HepG2 (cell line): ENCODE measurements around the gene TBCD. TPM values are rescaled to one million over a fixed set of nuclear protein-coding genes. Genes with fewer than 3 reads are reported as not detected.

ENCODE experiments used
- ATAC-seq: fragments of 200-7000 bp; cut with Tn5 transposase; 3 replicates; pipeline ENCODE4 v1.9.1; 2020; ENCODE audit warnings: mild to moderate bottlenecking, moderate library complexity
- BruUV-seq: library from RNA; stranded (reverse); fragments of 400-500 nt; replicated peaks from 2 replicates; lab custom pipeline; 2021; lab: Mats Ljungman, UMichigan
- CTCF ChIA-PET: fragments of 300-600 bp; formaldehyde crosslinking; extraction: SDS; loops from one replicate; lab custom pipeline; 2021; ENCODE audit warnings: low total read pairs, inconsistent platforms, low intra/inter-chr PET ratio; lab: Yijun Ruan, JAX
- POLR2A ChIA-PET: fragments of 350-600 bp; sonication (Branson Sonifier 250); formaldehyde crosslinking; loops from one replicate; lab custom pipeline; 2020; ENCODE audit warnings: antibody characterized with exemption, inconsistent platforms; lab: Yijun Ruan, JAX
- DNase-seq: peaks from one replicate; pipeline ENCODE4 v3.0.0-alpha.2; 2015; ENCODE audit warnings: low spot score
- FAIRE-seq: peaks from 3 replicates; lab custom pipeline; 2011; peaks lifted over from hg19 to GRCh38; lab: Jason Lieb, UNC
- H2AFZ ChIP-seq: one replicate; pipeline ENCODE4 v1.6.1; 2011; ENCODE audit warnings: low read length, inconsistent platforms
- H3K27ac ChIP-seq: fragments of 300-600 bp; 3 replicates; pipeline ENCODE4 v1.8.0; 2011; ENCODE audit warnings: mixed run types, mild to moderate bottlenecking, mixed read lengths, low read length, inconsistent platforms; ENCODE audit not compliant: insufficient read depth; ENCODE audit errors: extremely low read length
- H3K27me3 ChIP-seq, 2 experiments: fragments of 200-600 bp in 1 of 2; 2 replicates in 1 of 2; 3 replicates in 1 of 2; pipeline versions ENCODE4 v1.6.0 to v1.8.0; 2011; ENCODE audit warnings: low read length in 2 of 2, mild to moderate bottlenecking in 2 of 2, moderate library complexity in 2 of 2, inconsistent platforms in 1 of 2; ENCODE audit not compliant: insufficient read depth in 2 of 2, control insufficient read depth in 1 of 2
- H3K36me3 ChIP-seq, 2 experiments: fragments of 200-600 bp in 1 of 2; replicated peaks in 1 of 2; 2 replicates in 1 of 2; 3 replicates in 1 of 2; pipeline versions ENCODE4 v1.5.1 to v1.8.0; 2011; ENCODE audit warnings: low read length in 2 of 2, inconsistent platforms in 1 of 2; ENCODE audit not compliant: insufficient read depth in 2 of 2, control insufficient read depth in 1 of 2
- H3K4me1 ChIP-seq: 2 replicates; pipeline ENCODE4 v1.5.1; 2012; ENCODE audit warnings: low read length, inconsistent platforms; ENCODE audit not compliant: insufficient read depth
- H3K4me2 ChIP-seq: 2 replicates; pipeline ENCODE4 v1.6.0; 2011; ENCODE audit warnings: low read depth, low read length, inconsistent platforms
- H3K4me3 ChIP-seq, 3 experiments: fragments of 200-600 bp in 1 of 3; sonication (generic), shearing (Covaris generic) in 1 of 3; replicated peaks in 1 of 3; 2 replicates each; pipeline ENCODE4 v1.5.1; 2011 to 2016; ENCODE audit warnings: low read length in 3 of 3, inconsistent platforms in 2 of 3, low read depth in 2 of 3, mild to moderate bottlenecking in 2 of 3, control low read depth in 1 of 3, mixed read lengths in 1 of 3; ENCODE audit not compliant: insufficient read depth in 1 of 3
- H3K79me2 ChIP-seq: one replicate; pipeline ENCODE4 v1.6.1; 2011; ENCODE audit warnings: low read length, inconsistent platforms; ENCODE audit not compliant: insufficient read depth
- H3K9ac ChIP-seq: 2 replicates; pipeline ENCODE4 v1.6.0; 2011; ENCODE audit warnings: mild to moderate bottlenecking, low read depth, low read length, inconsistent platforms; ENCODE audit not compliant: insufficient read depth
- H3K9me3 ChIP-seq: 2 replicates; pipeline ENCODE4 v1.5.1; 2012; ENCODE audit warnings: mild to moderate bottlenecking, low read length
- H4K20me1 ChIP-seq: 2 replicates; pipeline ENCODE4 v1.6.0; 2011; ENCODE audit warnings: inconsistent platforms, mild to moderate bottlenecking, low read length, moderate library complexity; ENCODE audit not compliant: insufficient read depth
- AGO2 ChIP-seq: fragments of 200-400 bp; formaldehyde crosslinking; optimal IDR thresholded peaks from 2 replicates; pipeline ENCODE3; 2017; ENCODE audit warnings: mild to moderate bottlenecking, low read depth, low read length, moderate library complexity
- CCAR2 ChIP-seq: fragments of 200-400 bp; formaldehyde crosslinking; optimal IDR thresholded peaks from 2 replicates; pipeline ENCODE3; 2018; ENCODE audit warnings: low read depth, mild to moderate bottlenecking, low read length, moderate library complexity
- GATA4 ChIP-seq: sonication (generic); IDR thresholded peaks from 2 replicates; pipeline ENCODE4 v1.6.1; 2016; ENCODE audit warnings: antibody characterized with exemption, low read depth, borderline replicate concordance
- NCOA5 ChIP-seq: sonication (generic); formaldehyde crosslinking; IDR thresholded peaks from 2 replicates; pipeline ENCODE4 v1.4.0; 2020; ENCODE audit warnings: missing genetic modification reagents
- NR2C2 ChIP-seq: sonication (generic); formaldehyde crosslinking; IDR thresholded peaks from 2 replicates; pipeline ENCODE4 v1.4.0; 2020; ENCODE audit warnings: missing genetic modification reagents, mild to moderate bottlenecking, moderate library complexity, borderline replicate concordance
- PHF5A ChIP-seq: IDR thresholded peaks from one replicate; pipeline ENCODE4 v1.6.1; 2018; ENCODE audit warnings: low read depth, missing genetic modification reagents; ENCODE audit not compliant: unreplicated experiment
- REST ChIP-seq, 2 experiments: IDR thresholded peaks; 2 replicates each; pipeline ENCODE4 v1.6.1; 2011 to 2012; ENCODE audit warnings: low read length in 2 of 2, borderline replicate concordance in 1 of 2, low read depth in 1 of 2, mild to moderate bottlenecking in 1 of 2, moderate library complexity in 1 of 2
- TARDBP ChIP-seq: sonication (generic); formaldehyde crosslinking; IDR thresholded peaks from 2 replicates; pipeline ENCODE4 v1.8.0; 2022; ENCODE audit warnings: mild to moderate bottlenecking, missing genetic modification reagents
- ZNF20 ChIP-seq: sonication (generic); formaldehyde crosslinking; IDR thresholded peaks from 2 replicates; pipeline ENCODE4 v1.4.0; 2020; ENCODE audit warnings: mild to moderate bottlenecking, moderate library complexity, missing genetic modification reagents
- ZNF263 ChIP-seq: sonication (generic); formaldehyde crosslinking; IDR thresholded peaks from 2 replicates; pipeline ENCODE4 v1.4.0; 2020; ENCODE audit warnings: missing genetic modification reagents
- ZNF605 ChIP-seq: sonication (generic); formaldehyde crosslinking; IDR thresholded peaks from 2 replicates; pipeline ENCODE4 v1.8.0; 2022; ENCODE audit warnings: mild to moderate bottlenecking, missing genetic modification reagents
- ZNF746 ChIP-seq: sonication (generic); formaldehyde crosslinking; IDR thresholded peaks from 2 replicates; pipeline ENCODE4 v1.8.0; 2022; ENCODE audit warnings: mild to moderate bottlenecking, missing genetic modification reagents
- WGBS: methylation state at CpG from one replicate; pipeline ENCODE4 v1.1.6; 2017; ENCODE audit warnings: low lambda C conversion rate; 5-methylcytosine and 5-hydroxymethylcytosine counted together
- in situ Hi-C: cut with HindIII; loops from 2 replicates; pipeline ENCODE4 v1.10.0; 2017; ENCODE audit warnings: low pct_unique_long_range_greater_than_20kb; ENCODE audit not compliant: extremely low pct_ligation_motif_present
- intact Hi-C: fragments of 100-400 bp; cut with micrococcal nuclease; formaldehyde crosslinking; loops from one replicate; pipeline ENCODE4 v1.10.0; 2022; ENCODE audit not compliant: unreplicated experiment
- polyA plus RNA-seq, 8 experiments: library from polyadenylated mRNA; depleted of rRNA in 3 of 8; stranded (reverse) in 7 of 8; unstranded in 1 of 8; fragments of >200 nt; fragmentation: Illumina TruSeq in 4 of 8; extraction: Trizol in 4 of 8; gene quantifications; 2 replicates each; pipeline versions ENCODE4 v1.2.1 to v1.2.3, GENCODE V29; 2011 to 2016; ENCODE audit warnings: low read depth in 4 of 8, missing spikeins in 1 of 8, mixed read lengths in 1 of 8; ENCODE audit not compliant: insufficient read depth in 1 of 8
- total RNA-seq, 5 experiments: library from RNA; depleted of rRNA; stranded (reverse); fragments of >200 nt; fragmentation: Illumina TruSeq; extraction: Trizol; gene quantifications; 2 replicates each; pipeline ENCODE4 v1.2.3, GENCODE V29; 2016; ENCODE audit warnings: low read depth in 1 of 5
- TF ChIP-seq, protein P1 (sequence below): sonication (generic); formaldehyde crosslinking; IDR thresholded peaks from 2 replicates; pipeline ENCODE4 v1.4.0; 2020; ENCODE audit warnings: mild to moderate bottlenecking, missing genetic modification reagents

TBCD gene
- total and polyA plus RNA-seq, 2 of the 13 experiments (the other 11 are each of a cell fraction or from before 2014, with no cell fraction given): 33.9 to 54.8 TPM

GRCh38 chr17:82939621-82940135 lies 187.8 kb downstream of the TBCD start:
- intact Hi-C loops (no loop called here), in situ Hi-C loops (no loop called here)
- peaks cover 25 to 75% of the 10 kb centered on the region in 2 experiments for H3K36me3 ChIP-seq
- no peak overlapping the region for H3K27ac ChIP-seq
- FAIRE-seq: no peak
- WGBS: 87% methylated on average over 10 of the region's 10 CpGs
- peaks cover 5% of the 10 kb centered on the region for H3K9me3 ChIP-seq
- ATAC-seq: no peak; the same call in 2 of the 3 replicates
- no TSS peak for BruUV-seq
- no peak overlapping the region for H3K4me3 ChIP-seq
- no peaks in the 10 kb centered on the region for H3K27me3 ChIP-seq
- no peak for DNase-seq
- no peaks in the 10 kb centered on the region for H3K4me1 ChIP-seq
- H3K9ac ChIP-seq: no peak overlapping the region
- H4K20me1 ChIP-seq: no peaks in the 10 kb centered on the region
- H3K79me2 ChIP-seq: no peaks in the 10 kb centered on the region
- no peak overlapping the region for H3K4me2 ChIP-seq
- H2AFZ ChIP-seq: no peak overlapping the region
- ChIA-PET CTCF (no interaction called here), POLR2A (no interaction called here)
- TF ChIP-seq NR2C2 (CRISPR knock-in tag): no peak
- TF ChIP-seq TARDBP (CRISPR knock-in tag): 0 out of 2 replicates have a peak, but pooled peaks have one; percentile 39
- no peak for TF ChIP-seq ZNF20 (CRISPR knock-in tag)
- TF ChIP-seq PHF5A (CRISPR knock-in tag): no peak
- TF ChIP-seq ZNF263: no peak
- 0 out of 2 replicates have a peak, but pooled peaks have one; percentile 26 for TF ChIP-seq ZNF605 (CRISPR knock-in tag)
- TF ChIP-seq, protein P1, sequence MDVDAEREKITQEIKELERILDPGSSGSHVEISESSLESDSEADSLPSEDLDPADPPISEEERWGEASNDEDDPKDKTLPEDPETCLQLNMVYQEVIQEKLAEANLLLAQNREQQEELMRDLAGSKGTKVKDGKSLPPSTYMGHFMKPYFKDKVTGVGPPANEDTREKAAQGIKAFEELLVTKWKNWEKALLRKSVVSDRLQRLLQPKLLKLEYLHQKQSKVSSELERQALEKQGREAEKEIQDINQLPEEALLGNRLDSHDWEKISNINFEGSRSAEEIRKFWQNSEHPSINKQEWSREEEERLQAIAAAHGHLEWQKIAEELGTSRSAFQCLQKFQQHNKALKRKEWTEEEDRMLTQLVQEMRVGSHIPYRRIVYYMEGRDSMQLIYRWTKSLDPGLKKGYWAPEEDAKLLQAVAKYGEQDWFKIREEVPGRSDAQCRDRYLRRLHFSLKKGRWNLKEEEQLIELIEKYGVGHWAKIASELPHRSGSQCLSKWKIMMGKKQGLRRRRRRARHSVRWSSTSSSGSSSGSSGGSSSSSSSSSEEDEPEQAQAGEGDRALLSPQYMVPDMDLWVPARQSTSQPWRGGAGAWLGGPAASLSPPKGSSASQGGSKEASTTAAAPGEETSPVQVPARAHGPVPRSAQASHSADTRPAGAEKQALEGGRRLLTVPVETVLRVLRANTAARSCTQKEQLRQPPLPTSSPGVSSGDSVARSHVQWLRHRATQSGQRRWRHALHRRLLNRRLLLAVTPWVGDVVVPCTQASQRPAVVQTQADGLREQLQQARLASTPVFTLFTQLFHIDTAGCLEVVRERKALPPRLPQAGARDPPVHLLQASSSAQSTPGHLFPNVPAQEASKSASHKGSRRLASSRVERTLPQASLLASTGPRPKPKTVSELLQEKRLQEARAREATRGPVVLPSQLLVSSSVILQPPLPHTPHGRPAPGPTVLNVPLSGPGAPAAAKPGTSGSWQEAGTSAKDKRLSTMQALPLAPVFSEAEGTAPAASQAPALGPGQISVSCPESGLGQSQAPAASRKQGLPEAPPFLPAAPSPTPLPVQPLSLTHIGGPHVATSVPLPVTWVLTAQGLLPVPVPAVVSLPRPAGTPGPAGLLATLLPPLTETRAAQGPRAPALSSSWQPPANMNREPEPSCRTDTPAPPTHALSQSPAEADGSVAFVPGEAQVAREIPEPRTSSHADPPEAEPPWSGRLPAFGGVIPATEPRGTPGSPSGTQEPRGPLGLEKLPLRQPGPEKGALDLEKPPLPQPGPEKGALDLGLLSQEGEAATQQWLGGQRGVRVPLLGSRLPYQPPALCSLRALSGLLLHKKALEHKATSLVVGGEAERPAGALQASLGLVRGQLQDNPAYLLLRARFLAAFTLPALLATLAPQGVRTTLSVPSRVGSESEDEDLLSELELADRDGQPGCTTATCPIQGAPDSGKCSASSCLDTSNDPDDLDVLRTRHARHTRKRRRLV: no peak
- TF ChIP-seq GATA4: no peak
- TF ChIP-seq REST (IDR thresholded peaks at IDR 0.05; ENCODE audit: borderline replicate concordance in 1 of 2, low read depth in 1 of 2, low read length in 2 of 2): no peak
- TF ChIP-seq AGO2: peak; percentile 2
- no peak for TF ChIP-seq NCOA5
- no peak for TF ChIP-seq ZNF746 (CRISPR knock-in tag)
- no peak for TF ChIP-seq CCAR2
